Stimulated activated CD8-positive, alpha-beta memory T cell treated with anti-CD3 and anti-CD28 coated beads, Interleukin-2, amount 100 ng/mL, for 1 hour (primary cell): ENCODE data around the gene C2orf69.

Experiments
- DNase-seq, 2 donors: peaks; one replicate each; pipeline ENCODE4 v3.0.0-alpha.2; 2020; ENCODE audit warnings: low read depth in 2 of 2

C2orf69 gene

GRCh38 chr2:199966976-199967375 is 55.9 kb downstream of the C2orf69 start:
- no peak for DNase-seq

GRCh38 chr2:199968126-199968525 is 57.0 kb downstream of the C2orf69 start:
- no peak for DNase-seq

GRCh38 chr2:199972088-199972626 is 61.1 kb downstream of the C2orf69 start:
- no peak for DNase-seq

- DNase-seq: no peak
Observed at GRCh38 chr2:199973703-199974102, 62.6 kb downstream of the C2orf69 start.

GRCh38 chr2:199975273-199975895 is 64.3 kb downstream of the C2orf69 start:
- no peak for DNase-seq
